Mucosa of descending colon (tissue), 3 donors: Measurements from ENCODE around the gene EDEM1. TPM values are rescaled to one million over a fixed set of nuclear protein-coding genes. Genes with fewer than 3 reads are reported as not detected.

Experiments used
- ATAC-seq: fragments of 200-7000 bp; cut with Tn5 transposase; one replicate; pipeline ENCODE4 v1.9.1; 2020; ENCODE audit warnings: mild to moderate bottlenecking, moderate library complexity
- DNase-seq, 3 donors: peaks; one replicate each; pipeline ENCODE4 v3.0.0-alpha.2; 2020
- H3K36me3 ChIP-seq: fragments of 200-600 bp; one replicate; pipeline ENCODE4 v1.8.0; 2021; ENCODE audit warnings: low read depth, mild to moderate bottlenecking
- H3K4me1 ChIP-seq: fragments of 200-600 bp; one replicate; pipeline ENCODE4 v1.8.0; 2021; ENCODE audit warnings: low read depth, mild to moderate bottlenecking
- H3K4me3 ChIP-seq: fragments of 200-600 bp; one replicate; pipeline ENCODE4 v1.8.0; 2021; ENCODE audit warnings: mild to moderate bottlenecking
- H3K9me3 ChIP-seq: fragments of 200-600 bp; one replicate; pipeline ENCODE4 v1.8.0; 2021; ENCODE audit warnings: mild to moderate bottlenecking
- intact Hi-C, 2 donors: fragments of 100-400 bp; cut with DNase I in 1 of 2; cut with micrococcal nuclease in 1 of 2; formaldehyde crosslinking; loops; one replicate each; pipeline versions ENCODE4 v1.11.0 to v1.11.1; 2022; cut with DNase I, micrococcal nuclease
- total RNA-seq, 3 donors: library from RNA; stranded (reverse); fragmentation: NEBNext Ultra II Directional in 2 of 3; extraction: Animal tissue kit (Norgen Biotek cat#: 25700) in 2 of 3; gene quantifications; one replicate each; pipeline versions ENCODE4 v1.2.1 to v1.2.4, GENCODE V29; 2021 to 2023
- TF ChIP-seq, protein P1 (sequence below): fragments of 200-600 bp; IDR thresholded peaks from one replicate; pipeline ENCODE4 v1.8.0; 2022; ENCODE audit warnings: antibody characterized with exemption, mild to moderate bottlenecking
- donor health status: DM: no; HTN: no; CAD: no; lungs with moderate emphysema.
- donor health status: DM: no; HTN: no; CAD: no.
- donor health status: DM: no; HTN: yes; CAD: no.

The EDEM1 gene
- total RNA-seq, 3 donors from 2014 or later, result 30.3 to 52.6 (median 45.4) TPM

DNA sequence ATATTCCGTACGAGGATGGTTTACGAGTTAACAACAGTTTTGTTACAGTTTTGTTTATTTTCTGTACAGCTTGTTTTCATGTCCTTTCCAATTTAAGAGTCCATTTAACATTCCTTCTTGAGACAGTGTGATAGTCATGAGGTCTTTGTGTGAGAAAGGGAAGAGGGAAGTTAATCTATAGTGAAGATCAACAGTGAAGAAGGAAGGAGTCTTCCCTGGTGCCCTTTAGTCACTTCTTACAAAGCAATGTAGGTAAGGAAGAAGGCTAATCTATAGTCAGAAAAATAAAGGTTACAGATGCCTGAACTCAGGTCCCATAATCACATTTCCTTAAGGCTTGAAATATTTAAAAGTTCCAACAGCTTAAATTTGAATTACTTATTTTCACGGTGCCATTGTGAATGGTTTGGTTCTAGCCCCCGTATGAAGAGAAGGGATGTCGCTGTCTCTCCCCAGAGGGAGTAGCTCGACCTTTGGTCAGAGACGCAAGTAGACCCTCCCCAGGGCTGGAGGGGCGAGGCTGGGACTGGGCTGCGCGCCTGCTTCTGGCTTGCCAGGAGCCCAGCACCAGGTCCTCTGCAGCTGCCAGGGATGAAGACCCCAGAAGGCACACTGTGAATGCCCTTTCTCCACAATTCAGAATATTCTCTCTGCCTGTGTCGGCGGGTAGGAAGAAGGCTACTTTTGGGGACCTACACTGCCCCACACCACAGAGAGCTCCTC is 34.9 kb downstream of the EDEM1 start:
- Histone ChIP-seq H3K4me3 (no peak overlapping the region), H3K9me3 (no peaks in the 10 kb centered on the region), H3K4me1 (no peaks in the 10 kb centered on the region), H3K36me3 (no peaks in the 10 kb centered on the region)
- peak in 1 of 3 donors; percentile 38 for DNase-seq
- TF ChIP-seq, protein P1, sequence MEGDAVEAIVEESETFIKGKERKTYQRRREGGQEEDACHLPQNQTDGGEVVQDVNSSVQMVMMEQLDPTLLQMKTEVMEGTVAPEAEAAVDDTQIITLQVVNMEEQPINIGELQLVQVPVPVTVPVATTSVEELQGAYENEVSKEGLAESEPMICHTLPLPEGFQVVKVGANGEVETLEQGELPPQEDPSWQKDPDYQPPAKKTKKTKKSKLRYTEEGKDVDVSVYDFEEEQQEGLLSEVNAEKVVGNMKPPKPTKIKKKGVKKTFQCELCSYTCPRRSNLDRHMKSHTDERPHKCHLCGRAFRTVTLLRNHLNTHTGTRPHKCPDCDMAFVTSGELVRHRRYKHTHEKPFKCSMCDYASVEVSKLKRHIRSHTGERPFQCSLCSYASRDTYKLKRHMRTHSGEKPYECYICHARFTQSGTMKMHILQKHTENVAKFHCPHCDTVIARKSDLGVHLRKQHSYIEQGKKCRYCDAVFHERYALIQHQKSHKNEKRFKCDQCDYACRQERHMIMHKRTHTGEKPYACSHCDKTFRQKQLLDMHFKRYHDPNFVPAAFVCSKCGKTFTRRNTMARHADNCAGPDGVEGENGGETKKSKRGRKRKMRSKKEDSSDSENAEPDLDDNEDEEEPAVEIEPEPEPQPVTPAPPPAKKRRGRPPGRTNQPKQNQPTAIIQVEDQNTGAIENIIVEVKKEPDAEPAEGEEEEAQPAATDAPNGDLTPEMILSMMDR, result no peak
- peak; percentile 62 for ATAC-seq
- intact Hi-C loops, result no loop called here

DNA sequence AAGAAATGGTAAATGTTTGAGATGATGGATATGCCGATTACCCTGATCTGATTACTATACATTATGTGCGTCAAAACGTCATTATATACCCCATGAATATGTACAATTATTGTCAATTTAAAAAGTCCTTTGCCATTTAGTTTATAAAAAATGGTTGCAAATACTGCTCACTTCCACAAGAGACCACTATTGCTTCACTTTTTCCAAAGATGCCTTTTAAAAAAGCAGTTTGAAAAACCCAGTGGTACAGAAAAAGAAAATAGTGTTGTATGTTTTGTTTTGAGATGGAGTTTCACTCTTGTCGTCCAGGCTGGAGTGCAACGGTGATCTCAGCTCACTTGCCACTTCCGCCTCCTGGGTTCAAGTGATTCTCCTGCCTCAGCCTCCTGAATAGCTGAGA is 39.3 kb downstream of the EDEM1 start:
- H3K9me3 ChIP-seq, result no peaks in the 10 kb centered on the region
- no peak overlapping the region for H3K4me3 ChIP-seq
- DNase-seq (no peak), ATAC-seq (no peak)
- H3K36me3 ChIP-seq, result no peaks in the 10 kb centered on the region
- intact Hi-C loops, result no loop called here
- TF ChIP-seq, protein P1, result no peak
- H3K4me1 ChIP-seq, result no peaks in the 10 kb centered on the region

DNA sequence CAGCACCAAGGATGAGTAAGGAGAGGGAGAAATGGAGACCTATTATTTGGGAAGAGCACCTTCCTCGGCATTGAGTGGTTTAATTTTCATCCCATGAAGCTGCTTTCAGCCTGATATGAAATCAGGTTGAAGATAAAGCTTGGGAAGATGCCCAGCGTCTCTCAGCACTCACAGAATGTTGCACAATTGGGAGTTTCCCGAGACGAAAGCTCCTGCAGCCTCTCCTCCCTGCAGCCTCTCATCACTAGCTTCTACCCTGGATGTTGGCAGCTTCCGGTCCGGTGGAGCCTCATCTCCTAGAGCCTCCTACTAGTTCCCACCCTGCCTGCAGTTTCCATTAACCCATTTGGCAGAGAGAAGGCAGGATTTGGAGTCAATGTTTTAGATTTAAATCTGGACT is 40.3 kb downstream of the EDEM1 start:
- DNase-seq, result no peak
- TF ChIP-seq, protein P1, result no peak
- Histone ChIP-seq H3K4me1 (no peaks in the 10 kb centered on the region), H3K4me3 (no peak overlapping the region), H3K36me3 (no peaks in the 10 kb centered on the region), H3K9me3 (no peaks in the 10 kb centered on the region)
- intact Hi-C loops, result no loop called here
- no peak for ATAC-seq

DNA sequence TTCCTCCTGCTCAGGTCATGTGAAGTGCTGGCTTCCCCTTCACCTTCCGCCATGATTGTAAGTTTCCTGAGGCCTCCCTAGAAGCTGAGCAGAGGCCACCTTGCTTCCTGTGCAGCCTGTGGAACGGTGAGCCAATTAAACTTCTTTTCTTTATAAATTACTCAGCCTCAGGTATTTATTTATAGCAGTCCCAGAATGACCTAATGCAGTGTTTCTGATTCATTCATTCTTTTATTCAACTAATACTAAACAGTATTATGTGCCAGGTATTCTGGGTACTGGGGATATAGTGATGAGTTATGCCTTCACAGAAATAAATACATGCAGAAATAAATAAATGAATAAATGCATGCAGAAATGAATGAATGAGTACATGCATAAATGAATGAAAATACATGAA is 41.9 kb downstream of the EDEM1 start:
- no peak for DNase-seq
- intact Hi-C loops, result no loop called here
- Histone ChIP-seq H3K36me3 (no peaks in the 10 kb centered on the region), H3K4me3 (no peak overlapping the region), H3K4me1 (no peaks in the 10 kb centered on the region), H3K9me3 (no peaks in the 10 kb centered on the region)
- ATAC-seq, result no peak
- TF ChIP-seq, protein P1, result no peak

GRCh38 chr3:5231074-5231473 is 43.6 kb downstream of the EDEM1 start:
- DNase-seq (no peak), ATAC-seq (no peak)
- Histone ChIP-seq H3K4me1 (no peaks in the 10 kb centered on the region), H3K4me3 (no peak overlapping the region), H3K36me3 (no peaks in the 10 kb centered on the region), H3K9me3 (no peaks in the 10 kb centered on the region)
- TF ChIP-seq, protein P1, result no peak
- intact Hi-C loops, result no loop called here
